Glomerular endothelial cell (primary cell): Measurements from ENCODE around the gene ZNF827. TPM values are rescaled to one million over a fixed set of nuclear protein-coding genes. Genes with fewer than 3 reads are reported as not detected.

Source experiments
- DNase-seq: peaks from one replicate; pipeline ENCODE4 v3.0.0-alpha.2; 2011; ENCODE audit warnings: low read depth, low spot score; ENCODE audit errors: extremely low read depth
- total RNA-seq: library from RNA; depleted of rRNA; stranded (reverse); fragments of >200 nt; gene quantifications from 2 replicates; pipeline ENCODE4 v1.2.3, GENCODE V29; 2015

ZNF827 gene
- total RNA-seq, 1 donor from 2014 or later, result 21.9 TPM

- no peak for DNase-seq
Measured at GRCh38 chr4:145805490-145805889, 133.1 kb downstream of the ZNF827 start.

- no peak for DNase-seq
Measured at GRCh38 chr4:145804116-145804515, 134.5 kb downstream of the ZNF827 start.

GRCh38 chr4:145799223-145799622 is 139.4 kb downstream of the ZNF827 start:
- no peak for DNase-seq

GRCh38 chr4:145797278-145797677 is 141.3 kb downstream of the ZNF827 start:
- no peak for DNase-seq

GRCh38 chr4:145796346-145796745 is 142.3 kb downstream of the ZNF827 start:
- no peak for DNase-seq

- no peak for DNase-seq
Measured at GRCh38 chr4:145795521-145795920, 143.1 kb downstream of the ZNF827 start.

GRCh38 chr4:145792429-145792828 is 146.2 kb downstream of the ZNF827 start:
- DNase-seq, result no peak

GRCh38 chr4:145791988-145792387 is 146.6 kb downstream of the ZNF827 start:
- no peak for DNase-seq

GRCh38 chr4:145788755-145789154 is 149.9 kb downstream of the ZNF827 start:
- DNase-seq, result no peak

GRCh38 chr4:145786830-145787229 is 151.8 kb downstream of the ZNF827 start:
- DNase-seq, result no peak

GRCh38 chr4:145786261-145786660 is 152.4 kb downstream of the ZNF827 start:
- no peak for DNase-seq

- no peak for DNase-seq
Measured at GRCh38 chr4:145785391-145786008, 153.1 kb downstream of the ZNF827 start.

- no peak for DNase-seq
Measured at GRCh38 chr4:145784036-145784435, 154.6 kb downstream of the ZNF827 start.

GRCh38 chr4:145782756-145783155 is 155.9 kb downstream of the ZNF827 start:
- DNase-seq, result no peak

GRCh38 chr4:145781351-145781750 is 157.3 kb downstream of the ZNF827 start:
- no peak for DNase-seq

- DNase-seq, result peak; percentile 66
Measured at GRCh38 chr4:145779319-145779801, 159.3 kb downstream of the ZNF827 start.

- no peak for DNase-seq
Measured at GRCh38 chr4:145776208-145776607, 162.4 kb downstream of the ZNF827 start.

GRCh38 chr4:145775406-145775805 is 163.2 kb downstream of the ZNF827 start:
- DNase-seq, result no peak

GRCh38 chr4:145774473-145774872 is 164.2 kb downstream of the ZNF827 start:
- DNase-seq, result no peak

- DNase-seq, result no peak
Measured at GRCh38 chr4:145773581-145774234, 164.9 kb downstream of the ZNF827 start.

- DNase-seq, result no peak
Measured at GRCh38 chr4:145772347-145772746, 166.3 kb downstream of the ZNF827 start.

GRCh38 chr4:145770124-145770523 is 168.5 kb downstream of the ZNF827 start:
- DNase-seq, result no peak
